Measurements from ENCODE around the gene MGAT5B.

GRCh38 chr17:76906463-76906862, 38.3 kb downstream of the MGAT5B start:
- TF ChIP-seq PHB2 (IDR thresholded peaks at IDR 0.05; ENCODE audit: low read depth): no peak
- no peak for TF ChIP-seq RFX1 (IDR thresholded peaks at IDR 0.05)
